ENCODE measurements around the gene SH3RF3.

SH3RF3 gene

DNA sequence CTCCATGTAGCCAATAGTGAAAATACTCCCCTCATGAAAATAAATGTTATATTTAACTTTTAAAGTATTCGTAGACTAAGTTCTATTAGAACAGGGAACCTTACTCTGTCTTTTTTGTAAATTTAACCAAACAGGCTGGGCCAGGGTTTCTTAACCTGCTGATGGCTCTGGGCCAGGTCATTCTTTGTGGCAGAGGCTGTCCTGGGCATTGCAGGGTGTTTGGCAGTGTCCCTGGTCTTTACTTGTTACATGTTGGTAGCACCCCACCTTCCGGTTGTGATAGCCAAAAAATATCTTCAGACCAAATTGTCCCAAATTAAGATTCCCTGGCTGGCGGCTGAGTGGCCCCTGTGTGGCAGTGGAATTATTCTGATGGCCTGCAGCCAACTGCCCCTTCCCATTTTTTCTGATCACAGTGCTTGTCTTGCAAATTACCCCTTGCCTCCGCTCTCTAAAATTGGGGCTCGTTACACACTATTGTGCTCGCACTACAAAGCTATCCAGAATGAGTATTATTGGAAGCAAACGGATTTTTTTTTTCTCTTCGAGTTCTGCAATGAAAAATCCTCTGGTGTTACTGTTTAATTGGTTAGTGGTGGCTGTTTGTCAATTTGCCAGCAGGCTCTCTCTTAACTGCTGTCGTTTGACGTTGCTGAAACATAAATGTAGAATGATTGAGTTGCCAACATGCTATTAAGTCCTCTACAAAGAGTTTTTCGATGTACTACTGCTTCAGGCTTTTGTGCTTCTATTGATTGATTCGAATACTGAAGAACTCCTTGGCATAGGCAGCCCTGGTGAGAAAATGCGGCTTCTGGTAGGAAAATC lies 216.9 kb downstream of the SH3RF3 start:
- DNase-seq: no peak

GRCh38 chr2:109346601-109347228 lies 217.7 kb downstream of the SH3RF3 start:
- no peak for DNase-seq

DNA sequence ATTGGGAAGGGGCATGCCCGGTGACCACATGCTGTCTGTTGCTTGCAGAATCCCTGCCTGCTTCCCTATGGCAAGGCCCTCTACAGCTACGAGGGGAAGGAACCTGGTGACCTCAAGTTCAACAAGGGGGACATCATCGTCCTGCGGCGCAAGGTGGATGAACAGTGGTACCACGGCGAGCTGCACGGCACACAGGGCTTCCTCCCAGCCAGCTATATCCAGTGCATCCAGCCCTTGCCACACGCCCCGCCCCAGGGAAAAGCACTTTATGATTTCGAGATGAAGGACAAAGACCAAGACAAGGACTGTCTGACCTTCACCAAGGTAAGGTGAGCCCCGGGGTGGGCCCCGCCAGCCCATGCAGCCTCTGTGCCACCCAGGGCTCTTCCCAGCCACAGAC lies 218.6 kb downstream of the SH3RF3 start:
- no peak for DNase-seq

DNA sequence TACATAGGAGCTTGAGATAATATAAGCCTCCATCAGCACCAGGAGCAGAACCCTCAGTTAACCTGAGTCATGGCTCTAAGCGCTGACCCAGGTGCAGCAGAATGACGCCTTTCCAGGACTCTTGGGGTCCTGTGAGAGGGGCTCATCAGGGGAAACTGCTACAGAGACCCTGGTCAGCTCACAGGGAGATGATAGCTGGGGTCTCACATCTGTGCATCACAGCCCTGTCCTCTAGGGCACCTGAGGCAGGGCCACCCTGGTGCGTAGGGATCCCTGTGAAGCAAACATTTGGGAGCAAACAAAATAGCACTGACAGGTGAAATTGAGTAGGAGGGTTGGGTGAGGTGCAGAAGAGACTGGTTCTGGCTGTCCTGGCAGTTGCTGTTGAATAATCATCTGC lies 219.2 kb downstream of the SH3RF3 start:
- no peak for DNase-seq

DNA sequence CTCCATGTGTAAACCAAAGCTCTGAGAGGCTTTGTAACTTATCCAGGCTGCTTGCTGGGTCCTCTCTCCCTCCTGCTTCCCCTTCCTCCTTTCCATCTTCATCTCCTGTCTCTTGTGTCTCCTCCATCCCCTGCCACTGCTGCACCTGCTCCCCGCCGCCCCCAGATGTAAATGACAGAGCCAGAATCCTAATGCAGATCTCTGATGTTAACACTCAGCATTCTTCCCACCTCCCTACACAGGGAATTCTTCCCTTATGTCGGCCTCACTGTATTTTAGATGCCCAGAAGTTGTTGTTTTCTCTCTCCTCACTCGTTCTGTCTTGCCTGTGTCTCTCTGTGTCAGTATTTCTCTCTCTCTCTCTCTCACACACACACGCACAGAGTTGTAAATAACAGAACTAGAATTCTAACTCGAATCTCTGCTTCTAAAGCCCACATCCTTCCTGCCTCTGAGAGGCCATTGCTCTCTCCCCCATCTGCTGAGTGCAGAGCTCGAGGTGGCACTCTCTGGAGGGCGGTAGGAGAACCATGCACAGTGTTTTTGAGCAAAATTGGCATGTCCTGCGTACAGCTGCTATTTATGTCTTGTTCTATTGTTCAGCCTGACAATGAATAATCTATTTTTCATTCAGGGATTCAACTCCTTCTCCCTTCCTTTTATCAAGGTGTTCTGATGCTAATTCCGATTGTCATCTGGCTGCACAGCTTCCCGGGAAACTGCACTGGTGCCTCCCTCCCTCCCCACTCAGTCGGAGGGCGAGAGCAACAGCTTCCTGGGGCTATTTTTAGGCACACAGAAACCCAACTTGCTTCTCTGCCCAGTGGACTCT lies 219.9 kb downstream of the SH3RF3 start:
- no peak for DNase-seq

GRCh38 chr2:109349503-109350465 lies 220.8 kb downstream of the SH3RF3 start:
- no peak for DNase-seq

DNA sequence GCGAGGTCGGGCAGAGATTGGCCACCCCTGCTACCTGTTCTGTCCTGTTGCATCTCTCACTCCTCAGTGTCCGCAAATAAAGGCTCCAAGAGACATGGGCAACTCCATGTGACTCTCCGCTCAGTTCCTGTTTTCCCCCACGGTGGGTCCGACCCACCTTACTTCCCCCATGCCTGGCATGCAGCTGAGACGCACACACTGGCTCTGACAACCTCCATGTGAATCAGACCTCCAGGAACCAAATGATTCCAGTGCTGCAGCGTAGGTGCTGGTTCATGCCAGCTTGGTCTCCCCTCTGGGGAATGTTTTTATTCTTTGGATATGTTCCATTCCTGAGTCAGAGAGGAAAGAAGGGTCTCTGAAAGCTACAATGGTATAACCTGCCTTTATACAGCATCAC lies 221.5 kb downstream of the SH3RF3 start:
- no peak for DNase-seq

GRCh38 chr2:109351164-109351756 lies 222.3 kb downstream of the SH3RF3 start:
- DNase-seq: no peak

DNA sequence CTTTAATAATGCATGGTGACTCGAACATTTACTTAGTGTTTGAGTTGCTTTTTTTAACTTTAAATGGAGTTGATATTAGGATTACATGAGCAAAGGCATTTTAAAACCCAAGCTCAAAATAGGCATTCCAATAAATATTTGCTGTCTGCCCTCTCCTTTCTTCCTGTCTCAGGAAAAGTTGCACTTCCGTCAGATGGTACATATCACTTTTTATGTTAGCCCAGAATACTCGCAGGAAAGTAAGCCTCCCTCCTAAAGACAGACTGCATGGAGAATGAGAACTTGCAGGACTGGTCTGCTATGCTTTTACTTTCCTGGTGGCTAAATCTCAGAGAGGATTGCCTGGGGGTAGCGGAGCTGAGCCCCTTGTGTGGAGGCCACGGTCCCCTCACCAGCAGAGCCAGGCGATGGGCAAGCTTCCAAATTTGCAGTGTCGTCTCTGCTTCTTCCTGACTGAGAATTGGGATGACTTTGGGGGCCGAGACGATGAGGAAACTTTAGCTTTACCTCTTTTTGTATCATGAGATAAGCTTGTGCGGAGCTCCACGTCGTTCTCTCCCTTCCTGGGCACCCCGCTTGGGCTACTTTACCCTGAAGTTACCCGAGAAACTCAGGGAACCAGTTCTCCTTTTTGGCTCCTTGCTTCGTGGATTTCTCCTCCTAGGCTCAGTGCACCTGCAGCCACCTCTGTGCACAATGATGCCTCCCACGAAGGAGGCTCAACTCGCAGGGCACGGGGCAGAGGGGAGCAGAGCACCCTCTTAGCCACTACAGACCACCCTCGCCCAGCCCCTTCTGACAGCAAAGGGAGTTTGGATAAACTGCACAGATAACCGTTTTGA lies 223.3 kb downstream of the SH3RF3 start:
- no peak for DNase-seq

- DNase-seq: no peak
Measured at GRCh38 chr2:109352898-109353689, 224.1 kb downstream of the SH3RF3 start.

- DNase-seq: no peak
Measured at GRCh38 chr2:109353806-109354745, 225.1 kb downstream of the SH3RF3 start.

GRCh38 chr2:109355192-109355843 lies 226.3 kb downstream of the SH3RF3 start:
- no peak for DNase-seq

GRCh38 chr2:109356324-109357035 lies 227.5 kb downstream of the SH3RF3 start:
- no peak for DNase-seq

DNA sequence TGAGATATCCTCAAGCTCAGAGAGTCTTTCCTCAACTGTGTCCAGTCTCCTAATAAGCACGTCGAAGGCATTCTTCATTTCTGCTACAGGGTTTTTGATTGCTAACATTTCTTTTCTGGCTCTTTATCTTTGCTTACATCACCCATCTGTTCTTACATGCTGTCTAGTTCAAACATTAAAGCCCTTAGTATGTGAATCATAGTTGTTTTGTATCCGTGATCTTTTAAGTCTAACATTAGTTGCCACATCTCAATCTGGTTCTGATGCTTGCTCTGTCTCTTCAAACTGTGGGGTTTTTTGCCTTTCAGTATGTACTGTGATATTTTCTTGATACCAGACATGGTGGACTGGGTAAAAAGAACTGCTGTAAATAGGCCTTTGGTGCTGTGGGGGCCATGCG lies 235.2 kb downstream of the SH3RF3 start:
- no peak for DNase-seq

GRCh38 chr2:109365131-109365530 lies 236.1 kb downstream of the SH3RF3 start:
- no peak for DNase-seq

DNA sequence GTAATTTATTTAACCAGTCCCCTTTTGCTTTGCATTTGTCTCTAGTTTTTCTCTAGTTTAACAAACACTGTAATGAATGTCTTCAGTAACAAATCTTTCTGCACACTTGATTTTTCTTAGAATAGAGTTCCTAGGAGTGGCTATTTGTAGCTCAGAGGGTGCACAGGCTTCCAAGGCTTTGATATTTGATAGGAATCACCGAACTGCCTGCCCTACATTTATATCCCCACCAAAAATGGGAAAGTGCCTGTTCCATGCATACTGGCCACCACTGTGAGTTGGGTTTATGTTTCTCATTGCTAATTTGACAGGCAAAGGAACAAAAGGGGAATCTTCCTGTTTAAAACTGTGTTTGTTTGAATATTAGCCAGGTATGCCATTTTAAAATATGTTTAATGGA lies 238.7 kb downstream of the SH3RF3 start:
- DNase-seq: no peak

DNA sequence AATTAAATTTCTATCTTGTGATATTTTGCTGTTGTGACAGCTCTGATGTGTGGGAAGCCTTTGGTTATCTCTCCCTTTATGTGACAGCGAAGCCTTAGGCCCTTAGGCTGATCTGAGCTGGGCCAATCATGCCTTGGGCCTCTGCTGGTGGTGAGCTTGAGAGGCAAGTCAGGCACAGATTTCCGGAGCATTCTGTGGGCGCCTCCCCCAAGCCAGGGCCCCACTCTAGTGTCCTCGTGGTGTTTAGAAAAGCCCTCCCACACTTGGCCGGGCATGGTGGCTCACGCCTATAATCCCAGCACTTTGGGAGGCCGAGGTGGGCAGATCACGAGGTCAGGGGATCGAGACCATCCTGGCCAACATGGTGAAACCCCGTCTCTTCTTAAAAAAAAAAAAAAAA lies 239.8 kb downstream of the SH3RF3 start:
- DNase-seq: no peak

DNA sequence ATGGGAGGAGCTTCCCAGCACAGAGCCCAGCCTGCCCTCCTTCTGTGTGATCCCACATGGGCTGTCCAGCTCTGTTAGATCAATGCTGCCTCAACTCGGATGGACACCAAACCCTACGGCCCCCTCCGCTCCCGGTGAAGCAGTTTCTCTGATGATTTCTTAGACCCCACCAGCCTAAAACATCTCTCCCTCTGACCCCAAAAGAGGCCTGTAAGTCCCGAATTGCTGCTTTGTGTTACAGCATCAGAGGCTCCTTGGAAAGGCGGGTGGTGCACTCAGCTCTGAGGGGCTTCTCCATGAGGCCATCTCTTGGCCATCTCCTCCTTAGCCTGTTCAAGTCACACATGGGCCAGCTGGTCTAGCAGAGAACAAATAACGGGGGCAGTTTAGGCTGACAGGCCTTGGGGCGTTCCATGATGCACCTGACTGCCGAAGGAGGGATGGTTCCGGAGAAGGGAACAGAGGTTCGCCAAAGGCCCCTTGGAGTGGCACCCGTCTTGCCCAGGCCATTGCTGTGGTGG lies 240.7 kb downstream of the SH3RF3 start:
- no peak for DNase-seq
